Measurements from ENCODE around the gene HIVEP3.

Gene HIVEP3

GRCh38 chr1:41508290-41508689 lies 410.4 kb downstream of the HIVEP3 start:
- H3K27ac ChIP-seq: no peak overlapping the region
- no peak for DNase-seq (ENCODE audit: low spot score)
- no peak for TF ChIP-seq CTCF (IDR thresholded peaks at IDR 0.05)
- H3K4me3 ChIP-seq: no peak overlapping the region

GRCh38 chr1:41507836-41508235 lies 410.9 kb downstream of the HIVEP3 start:
- no peak for DNase-seq (ENCODE audit: low spot score)
- no peak for TF ChIP-seq CTCF (IDR thresholded peaks at IDR 0.05)
- Histone ChIP-seq H3K4me3 (no peak overlapping the region), H3K27ac (no peak overlapping the region)

GRCh38 chr1:41507110-41507720 lies 411.5 kb downstream of the HIVEP3 start:
- no peak for TF ChIP-seq CTCF (IDR thresholded peaks at IDR 0.05)
- H3K4me3 ChIP-seq: no peak overlapping the region
- DNase-seq (ENCODE audit: low spot score): no peak
- H3K27ac ChIP-seq: no peak overlapping the region

GRCh38 chr1:41504114-41505035 lies 414.3 kb downstream of the HIVEP3 start:
- Histone ChIP-seq H3K4me3 (no peak overlapping the region), H3K27ac (no peak overlapping the region)
- no peak for TF ChIP-seq CTCF (IDR thresholded peaks at IDR 0.05)
- no peak for DNase-seq (ENCODE audit: low spot score)

GRCh38 chr1:41503538-41504113 lies 415.1 kb downstream of the HIVEP3 start:
- no peak for TF ChIP-seq CTCF (IDR thresholded peaks at IDR 0.05)
- DNase-seq (ENCODE audit: low spot score): no peak
- H3K4me3 ChIP-seq: no peak overlapping the region
- no peak overlapping the region for H3K27ac ChIP-seq

- Histone ChIP-seq H3K27ac (no peak overlapping the region), H3K4me3 (no peak overlapping the region)
- no peak for DNase-seq (ENCODE audit: low spot score)
- no peak for TF ChIP-seq CTCF (IDR thresholded peaks at IDR 0.05)
These were observed 415.8 kb downstream of the HIVEP3 start for GRCh38 chr1:41502912-41503311.

Data from coronary artery (tissue), 2 donors.